ENCODE data around the gene GPBAR1.
"Not testable (repeated sequence)": the region's sequence is repeated elsewhere in the genome, so short reads cannot be mapped to it uniquely, and the experiment has no call there.

Gene GPBAR1

DNA sequence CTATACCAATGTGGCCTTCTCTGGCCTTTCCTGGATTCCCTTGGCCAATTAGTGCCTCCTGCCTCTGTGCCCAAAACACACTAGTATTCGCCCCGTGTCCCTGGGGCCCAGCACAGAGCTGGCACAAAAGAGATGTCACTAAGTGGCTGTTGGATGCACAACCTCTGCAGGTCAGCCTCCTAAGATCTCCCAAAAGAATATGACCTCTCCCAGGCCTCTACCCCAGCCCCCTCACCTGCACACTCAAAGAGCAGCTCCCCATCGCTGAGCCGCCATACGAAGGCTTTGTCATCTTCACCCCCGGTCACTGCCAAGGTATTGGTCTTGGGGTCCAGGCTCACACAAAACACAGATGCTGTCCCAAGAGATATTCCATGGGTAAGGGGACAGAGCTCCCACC is 6.4 kb downstream of the GPBAR1 start:
- DNase-seq (ENCODE audit: low read depth in 2 of 2): no peak

DNA sequence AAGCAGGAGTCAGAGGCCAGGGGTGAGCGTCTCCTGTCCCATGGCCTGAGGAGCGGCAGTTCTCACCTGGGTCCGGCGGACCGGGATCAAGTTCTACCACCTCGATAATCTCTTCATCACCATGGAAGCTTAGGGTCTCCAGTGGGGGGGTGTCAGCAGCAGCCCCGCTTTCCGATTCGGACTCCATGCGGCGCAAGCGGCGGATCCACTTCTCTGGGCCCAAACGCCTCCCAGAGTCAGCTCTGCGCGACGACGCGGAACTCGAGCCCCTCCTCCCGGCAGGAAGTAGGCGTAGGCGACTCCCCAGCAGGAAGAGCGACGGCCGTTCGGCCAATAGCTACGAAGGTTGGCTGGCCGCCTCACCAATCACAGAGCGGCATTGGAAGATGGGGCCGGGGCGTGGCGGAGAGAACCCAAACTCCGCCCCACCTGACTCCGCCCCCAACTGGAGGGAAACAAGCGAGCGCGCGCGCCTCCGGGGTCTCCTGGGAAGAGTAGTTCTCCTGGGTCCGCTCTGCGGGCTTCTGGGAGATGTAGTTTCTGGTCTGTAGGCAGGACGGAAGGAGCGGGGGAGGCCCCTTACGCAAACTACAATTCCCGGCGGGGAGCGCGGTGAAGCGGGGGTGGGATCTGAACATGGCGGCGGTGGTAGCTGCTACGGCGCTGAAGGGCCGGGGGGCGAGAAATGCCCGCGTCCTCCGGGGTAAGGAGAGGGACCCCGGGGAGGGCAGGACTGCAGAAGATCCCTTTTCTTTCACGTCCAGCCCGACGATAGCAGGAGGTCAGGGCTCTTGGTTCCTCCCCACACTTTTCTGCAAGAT is 9.3 kb downstream of the GPBAR1 start, which contains the start of the genes AAMP and PNKD:
TSS of gene AAMP (minus strand) at position 238 of the 821 bp plus-strand sequence. CDS start at position 187, 51 bp downstream.
TSS of gene PNKD (plus strand) at position 620 of the 821 bp plus-strand sequence. CDS start at position 637, 17 bp downstream.
- DNase-seq (ENCODE audit: low read depth in 2 of 2): peak; percentile 99 to 100

DNA sequence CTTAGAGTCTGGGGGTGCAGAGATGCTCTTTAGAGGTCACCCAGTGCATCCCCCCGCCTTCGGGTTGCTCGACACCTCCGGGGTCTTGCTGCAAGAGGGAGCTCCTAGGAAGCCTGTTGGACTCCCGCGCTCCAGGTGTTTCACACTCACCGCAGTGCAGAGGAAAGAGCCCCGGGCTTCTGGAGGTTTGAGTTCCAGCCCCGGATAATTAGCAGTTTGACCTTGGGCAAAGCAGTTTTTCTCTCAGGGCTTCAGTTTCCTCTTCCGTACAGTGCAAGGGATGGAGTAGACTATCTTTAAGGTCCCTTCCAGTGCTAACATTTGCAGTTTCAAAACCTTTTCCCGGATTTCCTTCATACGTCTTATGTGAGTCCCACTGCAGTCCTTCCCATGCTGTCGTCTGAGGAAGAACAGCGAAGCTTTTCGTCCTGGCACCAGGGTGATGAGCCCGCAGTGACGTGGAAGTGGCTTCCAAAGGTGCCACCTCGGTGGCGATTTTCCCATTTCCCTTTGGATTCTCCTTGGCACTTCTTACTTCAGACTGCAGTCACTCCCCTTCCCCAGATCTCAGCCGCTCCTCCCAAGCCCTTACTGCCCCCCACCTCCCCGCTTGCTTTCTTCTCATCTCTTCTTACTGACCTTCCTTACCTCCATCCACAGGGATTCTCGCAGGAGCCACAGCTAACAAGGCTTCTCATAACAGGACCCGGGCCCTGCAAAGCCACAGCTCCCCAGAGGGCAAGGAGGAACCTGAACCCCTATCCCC is 10.1 kb downstream of the GPBAR1 start:
- DNase-seq (ENCODE audit: low read depth in 2 of 2): no peak

DNA sequence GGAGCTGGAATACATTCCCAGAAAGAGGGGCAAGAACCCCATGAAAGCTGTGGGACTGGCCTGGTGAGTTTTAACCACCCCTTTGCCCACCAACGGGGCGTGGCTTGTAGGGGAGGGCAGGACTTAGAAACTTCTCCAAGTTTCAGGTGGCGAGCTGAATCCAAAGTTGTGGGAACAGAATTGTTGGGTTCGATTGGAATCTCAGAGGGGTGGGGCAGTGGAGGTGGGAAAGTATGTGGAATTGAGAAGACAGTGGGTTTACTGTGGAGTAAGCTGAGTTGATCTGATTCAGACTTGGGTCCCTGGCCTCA is 10.6 kb downstream of the GPBAR1 start:
- no peak for DNase-seq (ENCODE audit: low read depth in 2 of 2)

DNA sequence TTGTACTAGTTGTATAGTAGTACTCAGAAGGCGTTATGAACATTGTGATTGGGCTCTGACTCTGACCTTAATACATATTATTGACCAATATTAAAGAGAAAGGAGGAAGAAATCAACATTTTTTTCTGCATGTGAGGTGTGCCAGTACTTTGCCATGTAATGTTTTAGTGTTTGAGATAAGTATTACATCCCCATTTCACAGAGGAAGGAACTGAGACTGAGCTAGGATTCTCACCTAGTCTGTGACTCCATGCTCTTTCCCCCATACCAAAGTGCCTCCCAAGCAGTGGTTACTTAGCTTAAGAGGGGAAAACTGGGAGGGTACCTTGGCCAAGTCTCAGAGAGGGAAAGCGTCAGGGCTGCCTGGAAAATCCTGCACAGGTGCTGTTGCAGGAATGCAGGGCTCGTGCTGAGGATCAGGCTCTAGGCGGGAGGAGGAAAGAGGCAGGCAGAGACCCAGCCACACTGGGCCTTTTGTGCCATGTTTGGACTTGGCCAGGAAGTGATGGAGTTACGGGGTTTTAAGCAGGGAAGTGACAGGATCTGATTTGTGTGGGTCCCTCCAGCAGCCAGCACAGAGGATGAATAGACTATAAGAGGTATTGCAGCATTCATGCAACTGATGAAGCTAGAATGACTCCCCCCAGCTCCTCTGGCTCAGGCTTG is 11.2 kb downstream of the GPBAR1 start:
- no peak for DNase-seq (ENCODE audit: low read depth in 2 of 2)

DNA sequence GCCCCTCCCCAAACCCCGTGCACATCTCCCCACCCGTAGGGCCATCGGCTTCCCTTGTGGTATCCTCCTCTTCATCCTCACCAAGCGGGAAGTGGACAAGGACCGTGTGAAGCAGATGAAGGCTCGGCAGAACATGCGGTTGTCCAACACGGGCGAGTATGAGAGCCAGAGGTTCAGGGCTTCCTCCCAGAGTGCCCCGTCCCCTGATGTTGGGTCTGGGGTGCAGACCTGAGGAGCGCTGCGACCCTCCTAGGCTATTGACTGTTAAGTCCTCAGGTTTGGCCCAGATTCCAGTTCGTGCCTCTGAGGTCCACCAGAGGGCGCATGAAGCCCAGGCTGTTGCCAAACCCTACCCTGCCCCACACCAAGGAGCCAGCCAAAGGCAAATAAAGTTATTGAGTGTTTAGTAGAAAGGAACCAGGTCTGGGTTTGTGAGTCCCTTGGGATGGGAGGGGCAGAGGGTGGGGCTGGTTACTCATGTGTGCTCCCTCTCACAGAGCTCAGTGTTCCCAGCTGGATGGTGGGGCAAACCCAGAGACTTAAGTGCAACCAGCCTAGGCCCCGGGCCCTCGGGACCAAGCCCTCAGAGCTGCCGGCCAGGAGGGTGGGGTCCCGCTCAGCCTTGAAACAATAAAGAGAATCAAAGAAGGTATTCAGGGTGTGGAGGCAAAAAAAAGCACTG is 11.9 kb downstream of the GPBAR1 start:
- peak; percentile 76 to 77 for DNase-seq (ENCODE audit: low read depth in 2 of 2)

DNA sequence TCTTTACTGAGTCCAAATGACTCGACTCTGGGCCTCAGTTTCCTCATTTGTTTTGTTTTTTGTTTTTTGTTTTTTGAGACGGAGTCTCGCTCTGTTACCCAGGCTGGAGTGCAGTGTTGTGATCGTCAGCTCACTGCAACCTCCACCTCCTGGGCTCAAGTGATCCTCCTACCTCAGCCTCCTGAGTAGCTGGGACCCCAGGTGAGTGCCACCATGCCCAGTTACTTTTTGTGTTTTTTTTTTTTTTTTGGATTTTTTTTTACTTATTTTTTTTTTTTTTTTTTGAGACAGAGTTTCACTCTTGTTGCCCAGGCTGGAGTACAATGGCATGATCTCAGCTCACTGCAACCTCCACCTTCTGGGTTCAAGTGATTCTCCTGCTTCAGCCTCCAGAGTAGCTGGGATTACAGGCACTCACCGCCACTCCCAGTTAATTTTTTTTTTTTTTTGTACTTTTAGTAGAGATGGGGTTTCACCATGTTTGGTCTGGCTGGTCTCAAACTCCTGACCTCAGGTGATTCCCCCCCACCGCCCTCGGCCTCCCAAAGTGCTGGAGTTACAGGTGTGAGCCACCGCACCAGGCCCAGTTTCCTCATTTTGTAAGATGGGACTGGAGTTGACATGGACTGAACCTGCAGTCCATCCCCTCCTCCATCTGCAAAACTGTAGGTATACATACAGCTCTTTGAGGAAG is 12.5 kb downstream of the GPBAR1 start:
- DNase-seq (ENCODE audit: low read depth in 2 of 2): not testable (repeated sequence)

DNA sequence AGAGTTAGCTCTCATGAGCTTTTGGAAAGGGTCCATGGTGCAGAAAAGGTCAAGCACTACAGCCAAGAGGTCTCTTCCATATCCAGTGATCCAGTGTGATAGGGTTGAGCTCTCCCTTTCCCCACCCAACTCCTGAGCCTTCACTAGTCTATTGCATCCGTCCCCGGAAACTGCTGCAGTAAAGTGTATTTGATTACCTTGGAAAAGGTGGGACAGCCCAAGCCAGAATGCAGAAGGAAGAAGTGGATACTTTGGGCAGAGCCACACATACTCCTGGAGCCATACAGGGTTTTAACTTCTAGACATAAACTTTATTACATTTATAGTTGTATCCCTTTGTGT is 13.1 kb downstream of the GPBAR1 start:
- no peak for DNase-seq (ENCODE audit: low read depth in 2 of 2)

DNA sequence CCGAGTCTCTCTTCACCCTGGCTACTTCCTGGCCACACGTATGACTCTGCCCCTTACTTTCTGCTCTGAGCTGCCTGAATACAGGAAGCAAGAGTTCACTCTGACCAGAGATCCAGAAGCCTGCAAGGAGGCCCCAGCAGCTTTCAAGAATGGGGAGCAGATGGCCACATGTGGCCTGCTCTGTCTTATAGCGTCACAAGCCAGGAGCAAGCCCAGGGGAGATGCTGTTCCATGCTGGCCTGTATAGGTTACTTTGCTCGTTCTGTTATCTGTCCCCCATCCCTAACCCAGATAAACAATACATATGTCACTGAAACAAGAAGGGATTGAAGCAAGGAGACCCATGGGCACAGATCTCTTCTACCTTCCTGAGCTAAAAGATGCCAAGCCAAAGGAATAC is 13.8 kb downstream of the GPBAR1 start:
- DNase-seq (ENCODE audit: low read depth in 2 of 2): no peak

DNA sequence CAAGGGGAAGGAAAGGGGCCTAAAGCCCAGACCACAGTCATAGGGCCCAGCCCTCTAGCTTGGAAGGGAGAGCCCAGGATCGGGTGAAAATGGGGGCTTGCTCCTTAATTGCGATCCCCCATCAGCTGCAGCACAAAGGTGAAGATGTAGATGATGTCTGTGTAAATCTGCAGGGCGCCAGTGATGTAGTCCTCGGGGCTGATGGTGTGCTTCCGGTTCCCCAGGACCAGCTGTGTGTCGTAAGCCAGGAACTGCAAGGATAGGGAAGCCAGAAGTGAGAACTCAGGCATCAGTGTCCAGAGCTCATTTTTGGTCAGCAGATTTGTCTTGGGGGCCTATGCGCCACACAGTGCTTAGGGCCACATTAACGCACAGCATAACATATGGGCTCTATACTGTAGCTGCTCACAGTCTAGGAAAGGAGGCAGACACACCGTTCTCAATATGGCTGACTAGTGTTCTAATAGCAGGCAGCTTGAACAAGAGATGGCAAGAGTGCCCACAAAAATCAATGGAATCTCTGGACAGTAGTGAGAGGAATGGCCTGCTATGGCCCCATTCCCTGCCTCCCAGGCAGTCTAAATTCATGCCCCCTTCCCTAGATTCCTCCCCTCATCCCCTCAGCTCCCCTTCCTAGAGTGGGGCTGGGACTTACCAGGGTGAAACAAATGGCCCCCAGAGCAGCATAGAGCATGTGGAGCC is 14.7 kb downstream of the GPBAR1 start:
- DNase-seq (ENCODE audit: low read depth in 2 of 2): no peak

DNA sequence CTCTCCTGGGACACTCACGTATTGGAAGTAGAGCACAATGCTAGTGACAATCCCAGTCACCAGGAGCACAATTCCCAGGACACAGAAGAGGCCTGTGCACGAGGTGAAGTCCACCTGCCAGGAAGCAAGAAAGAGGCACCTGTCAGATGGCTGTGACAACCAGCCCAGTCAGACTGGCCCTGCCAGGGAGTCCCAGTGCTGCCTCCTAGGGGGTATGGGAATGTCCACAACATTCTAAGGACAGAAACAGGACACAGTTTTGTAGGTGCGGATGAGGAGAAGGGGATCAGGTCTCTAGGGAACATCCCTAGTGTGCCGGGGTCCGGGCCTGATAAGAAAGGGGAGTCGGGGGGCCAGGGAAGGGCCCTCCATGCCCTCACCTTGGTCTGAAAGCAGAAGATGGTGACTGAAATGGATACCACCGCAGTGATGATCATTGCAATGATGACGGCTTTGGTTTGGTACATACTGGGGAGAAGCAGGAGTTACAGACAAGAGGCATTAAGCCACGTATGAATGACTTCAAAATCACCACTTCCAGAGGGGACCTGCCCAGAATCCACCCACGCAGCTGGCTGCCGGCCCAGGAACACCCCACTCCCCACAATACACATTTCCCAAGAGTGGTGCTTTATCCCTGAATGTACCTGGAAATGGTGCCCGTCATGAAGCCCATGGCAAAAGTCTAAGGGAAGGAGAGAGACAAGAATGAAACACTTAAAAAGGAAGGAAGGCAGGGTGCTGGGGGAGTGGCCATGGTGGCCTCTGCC is 16.4 kb downstream of the GPBAR1 start:
- no peak for DNase-seq (ENCODE audit: low read depth in 2 of 2)

DNA sequence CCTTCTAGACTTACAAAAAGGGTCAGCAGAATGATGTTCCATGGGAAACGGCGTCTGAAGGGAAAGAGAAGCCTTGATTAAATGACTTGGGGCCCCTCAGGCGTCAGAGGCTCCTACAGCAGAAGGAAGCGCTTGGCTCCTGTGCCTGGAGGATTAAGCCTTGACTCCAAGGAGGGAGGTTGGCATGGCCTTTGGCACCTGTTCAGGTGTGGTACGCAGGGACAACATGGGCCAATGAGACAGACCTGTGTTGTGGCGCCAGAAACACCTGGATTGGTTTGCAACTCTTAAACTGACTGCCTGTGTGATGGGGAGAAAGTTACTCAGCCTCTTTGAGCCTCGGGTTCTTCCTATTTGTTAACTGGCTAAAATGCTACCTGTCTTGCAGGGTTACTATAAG is 17.1 kb downstream of the GPBAR1 start:
- DNase-seq (ENCODE audit: low read depth in 2 of 2): no peak

DNA sequence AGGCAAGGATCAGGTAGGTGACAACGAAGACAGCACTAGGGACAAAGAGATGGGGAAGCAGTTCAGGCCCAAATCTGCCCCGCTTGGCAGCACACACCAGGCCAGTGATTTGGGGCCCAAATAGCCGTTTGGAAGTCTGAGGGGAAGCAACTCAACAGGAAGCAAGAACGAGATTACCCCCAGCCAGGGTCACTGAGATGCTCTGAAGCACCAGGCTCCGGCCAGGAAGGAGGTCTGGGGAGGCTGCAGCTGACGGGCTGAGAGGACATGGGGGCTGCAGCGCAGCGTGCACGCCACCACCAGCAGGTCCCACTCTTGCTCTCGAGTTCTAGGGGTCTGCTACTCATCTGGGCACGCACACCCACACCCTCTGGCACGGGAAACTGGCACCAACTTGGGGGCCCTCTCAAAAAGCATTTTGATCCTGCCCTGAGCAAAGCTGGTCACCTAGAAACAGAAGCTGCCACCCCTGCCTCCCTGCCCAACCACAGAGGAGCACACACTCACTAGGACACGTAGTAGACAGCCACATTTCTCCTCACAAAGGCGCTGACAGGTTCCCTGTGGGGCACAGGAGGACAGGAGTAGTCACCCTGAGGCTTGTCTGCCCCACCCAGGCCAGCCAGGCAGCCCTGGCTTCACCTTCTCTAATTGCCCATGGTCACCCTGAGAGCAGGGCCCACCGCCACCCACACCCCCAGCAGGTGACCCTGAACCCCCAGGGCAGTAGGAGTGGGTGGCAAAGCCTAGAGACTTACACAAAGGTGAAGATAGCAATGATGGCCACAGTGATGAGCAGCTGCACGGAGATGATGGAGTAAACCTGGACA is 17.9 kb downstream of the GPBAR1 start:
- no peak for DNase-seq (ENCODE audit: low read depth in 2 of 2)

DNA sequence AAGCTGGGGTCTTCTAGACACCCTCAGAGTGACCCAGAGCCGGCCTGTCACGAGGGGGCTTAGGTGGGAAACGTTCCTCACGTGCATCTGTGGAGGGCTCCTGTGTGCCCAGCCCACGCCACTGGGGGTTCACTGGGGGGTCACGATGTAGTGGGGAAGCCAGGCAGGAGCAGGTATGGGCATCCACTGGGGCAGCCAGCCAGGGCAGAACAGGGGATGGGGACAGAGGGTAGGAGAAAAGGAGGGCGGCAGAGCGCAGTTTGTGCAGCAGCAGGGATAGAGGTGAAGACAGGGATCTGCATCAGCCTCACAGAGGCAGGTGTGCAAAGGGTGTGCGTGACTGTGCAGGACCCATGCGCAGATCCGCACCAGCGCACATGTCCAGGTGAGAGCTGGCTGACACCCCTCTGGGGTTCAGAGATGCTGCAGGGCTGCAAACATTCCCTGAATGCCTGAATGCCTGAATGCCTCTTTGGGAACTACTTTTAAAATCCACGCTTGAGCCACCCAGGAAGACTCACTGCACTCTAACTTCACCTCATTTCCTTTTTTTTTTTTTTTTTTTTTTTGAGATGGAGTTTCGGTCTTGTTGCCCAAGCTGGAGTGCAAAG is 19.6 kb downstream of the GPBAR1 start:
- DNase-seq (ENCODE audit: low read depth in 2 of 2): no peak

DNA sequence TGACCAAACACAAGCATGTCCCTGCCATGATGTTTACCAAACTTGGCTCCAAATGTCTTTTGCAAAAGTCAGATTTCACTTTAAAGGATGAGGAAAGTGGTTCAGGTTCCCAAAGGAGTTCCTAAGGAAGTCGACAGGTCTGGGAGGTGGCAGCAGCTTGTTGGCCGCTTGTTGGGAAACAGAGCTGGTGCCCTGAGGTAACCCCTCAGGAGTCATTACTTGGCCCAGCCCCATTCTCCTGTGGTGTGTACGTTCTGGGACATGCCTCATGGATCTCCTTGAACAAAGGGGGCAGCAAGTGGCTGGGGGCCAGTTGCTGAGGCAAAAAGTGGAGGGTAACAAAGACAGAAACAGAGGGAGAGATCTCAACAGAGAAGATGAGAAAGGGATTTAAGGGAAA is 20.6 kb downstream of the GPBAR1 start:
- no peak for DNase-seq (ENCODE audit: low read depth in 2 of 2)

DNA sequence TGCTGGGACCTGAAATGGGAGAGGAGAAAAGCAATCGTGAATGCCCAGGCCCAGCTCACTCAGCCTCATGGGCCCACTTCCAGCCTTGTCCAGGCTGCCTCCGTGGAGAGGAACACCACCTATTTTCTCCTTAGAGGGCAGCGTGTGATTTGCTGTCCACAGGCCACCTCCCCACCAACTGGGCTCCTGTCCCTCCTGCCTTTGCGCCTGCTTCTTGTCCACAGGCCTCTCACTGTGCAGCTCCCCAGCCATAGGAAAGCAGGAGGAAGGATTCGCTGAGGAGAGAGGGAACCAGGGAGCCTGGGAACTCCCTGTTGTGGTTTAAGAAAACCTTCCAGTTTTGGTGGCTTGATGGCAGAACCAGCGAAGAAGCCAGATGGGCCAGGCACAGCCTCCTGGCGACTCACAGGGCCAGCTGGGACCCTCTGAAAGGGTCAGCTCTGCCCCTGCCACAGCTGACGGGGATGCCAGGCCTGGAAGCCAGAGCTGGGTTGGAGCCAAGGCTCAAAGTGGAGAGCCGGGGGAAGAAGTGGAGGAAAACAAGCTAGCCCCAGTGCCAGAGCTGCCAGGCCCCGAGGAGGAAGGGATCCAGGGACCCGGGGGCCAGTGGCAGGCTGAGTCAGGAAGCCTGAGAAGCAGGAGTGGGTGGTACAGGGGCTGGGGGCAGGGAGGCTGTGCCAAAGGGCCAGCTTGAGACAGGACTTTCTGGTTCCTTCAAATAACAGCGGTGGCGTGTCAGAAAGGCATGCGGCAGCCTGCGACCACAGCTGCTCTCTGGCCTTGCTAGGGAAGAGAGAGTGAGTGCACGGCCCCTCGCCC is 21.6 kb downstream of the GPBAR1 start:
- DNase-seq (ENCODE audit: low read depth in 2 of 2): no peak

DNA sequence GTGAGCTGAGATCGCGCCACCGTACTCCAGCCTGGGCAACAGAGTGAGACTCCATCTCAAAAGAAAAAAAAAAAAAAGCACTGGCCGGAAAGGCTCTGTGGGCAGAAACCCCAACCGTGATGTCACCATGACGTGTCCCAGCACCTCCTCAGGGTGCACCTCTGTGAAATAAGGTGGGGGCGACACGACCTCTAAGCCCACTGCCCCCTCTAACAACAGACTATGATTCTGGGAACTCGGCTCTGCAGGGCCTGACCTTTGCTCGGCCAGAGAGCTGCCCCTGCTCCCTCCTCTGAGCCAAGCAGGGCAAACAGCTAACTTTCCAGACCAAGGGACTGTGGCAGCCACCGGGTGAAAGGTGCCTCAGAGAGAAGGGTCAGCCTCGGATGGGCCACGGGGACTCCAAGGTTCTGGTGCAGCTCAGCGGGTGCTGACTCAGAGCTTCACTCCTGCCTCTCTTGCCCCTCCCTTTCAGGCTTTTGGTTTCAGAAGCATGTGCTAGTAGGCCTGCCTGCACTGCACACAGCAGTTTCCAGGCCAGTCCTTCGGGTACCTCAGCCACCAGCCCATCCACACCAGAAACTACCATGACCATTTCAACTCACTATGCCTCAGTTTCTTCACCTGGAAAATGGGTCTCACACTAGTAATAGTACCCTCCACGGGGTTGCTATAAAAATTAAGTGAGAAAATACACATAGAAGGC is 23.4 kb downstream of the GPBAR1 start:
- peak in 1 of 2 experiments; percentile 7 for DNase-seq (ENCODE audit: low read depth in 2 of 2)
